Inflammatory macrophage treated with lipopolysaccharide for 1 hour (primary cell): ENCODE data around the gene RNASEH1.
"Not testable (repeated sequence)": the region's sequence is repeated elsewhere in the genome, so short reads cannot be mapped to it uniquely, and the experiment has no call there.

Experiments used
- DNase-seq, 2 donors: peaks; one replicate each; pipeline ENCODE4 v3.0.0-alpha.2; 2020 to 2022

The RNASEH1 gene

GRCh38 chr2:3517948-3518495 lies 40.1 kb downstream of the RNASEH1 start:
- no peak for DNase-seq

GRCh38 chr2:3516831-3517230 lies 41.3 kb downstream of the RNASEH1 start:
- no peak for DNase-seq

GRCh38 chr2:3515438-3515837 lies 42.7 kb downstream of the RNASEH1 start:
- DNase-seq: not testable (repeated sequence)

- DNase-seq: no peak
Measured at GRCh38 chr2:3513026-3513810, 44.9 kb downstream of the RNASEH1 start.

- DNase-seq: no peak
Measured at GRCh38 chr2:3512086-3512485, 46.0 kb downstream of the RNASEH1 start.

- no peak for DNase-seq
Measured at GRCh38 chr2:3505771-3506170, 52.4 kb downstream of the RNASEH1 start.

- DNase-seq: no peak
Measured at GRCh38 chr2:3504741-3505140, 53.4 kb downstream of the RNASEH1 start.

- DNase-seq: no peak
Measured at GRCh38 chr2:3503483-3503882, 54.6 kb downstream of the RNASEH1 start.

GRCh38 chr2:3503046-3503445 lies 55.1 kb downstream of the RNASEH1 start:
- no peak for DNase-seq

- DNase-seq: no peak
Measured at GRCh38 chr2:3500326-3500899, 57.7 kb downstream of the RNASEH1 start.

- DNase-seq: no peak
Measured at GRCh38 chr2:3498783-3499394, 59.2 kb downstream of the RNASEH1 start.

GRCh38 chr2:3496708-3497080 lies 61.4 kb downstream of the RNASEH1 start:
- DNase-seq: not testable (repeated sequence)
